Gastrocnemius medialis (tissue), 4 donors: ENCODE measurements around the gene C4orf33. TPM values are rescaled to one million over a fixed set of nuclear protein-coding genes. Genes with fewer than 3 reads are reported as not detected.
"Not testable (repeated sequence)": the region's sequence is repeated elsewhere in the genome, so short reads cannot be mapped to it uniquely, and the experiment has no call there.

Experiments
- ATAC-seq, 2 donors: fragments of 150-250 bp; one replicate each; pipeline ENCODE4 v1.9.1; 2016
- DNase-seq, 2 donors: peaks; one replicate each; pipeline ENCODE4 v3.0.0-alpha.2; 2019
- H3K27ac ChIP-seq, 4 donors: fragments of 200-600 bp; sonication (generic); 1 replicate in 1 of 4; 2 replicates in 3 of 4; pipeline ENCODE4 v1.5.1; 2016 to 2018; ENCODE audit warnings: mild to moderate bottlenecking in 2 of 4, moderate library complexity in 1 of 4
- H3K27me3 ChIP-seq, 3 donors: fragments of 200-600 bp; sonication (generic) in 2 of 3; 1 replicate in 1 of 3; 2 replicates in 2 of 3; pipeline versions ENCODE4 v1.5.1 to v1.6.0; 2016 to 2019; ENCODE audit warnings: mild to moderate bottlenecking in 1 of 3, moderate library complexity in 1 of 3
- H3K36me3 ChIP-seq, 2 donors: fragments of 200-600 bp; sonication (generic) in 1 of 2; one replicate each; pipeline ENCODE4 v1.5.1; 2017 to 2018
- H3K4me1 ChIP-seq, 2 donors: fragments of 200-600 bp; sonication (generic) in 1 of 2; one replicate each; pipeline ENCODE4 v1.5.1; 2016 to 2017; ENCODE audit warnings: mild to moderate bottlenecking in 2 of 2
- H3K4me3 ChIP-seq, 4 donors: fragments of 200-600 bp; sonication (generic) in 3 of 4; 1 replicate in 1 of 4; 2 replicates in 3 of 4; pipeline ENCODE4 v1.5.1; 2016 to 2019; ENCODE audit warnings: mild to moderate bottlenecking in 2 of 4
- H3K9me3 ChIP-seq, 3 donors: fragments of 200-600 bp; sonication (generic) in 2 of 3; 1 replicate in 1 of 3; 2 replicates in 2 of 3; pipeline ENCODE4 v1.5.1; 2016 to 2019
- CTCF ChIP-seq, 5 experiments: fragments of 450-650 bp in 3 of 5; fragments of 200-600 bp in 2 of 5; sonication (generic) in 2 of 5; IDR thresholded peaks in 4 of 5; conservative IDR thresholded peaks in 1 of 5; 1 replicate in 4 of 5; 2 replicates in 1 of 5; pipeline ENCODE4 v1.5.1; 2016 to 2019; ENCODE audit warnings: antibody characterized with exemption in 5 of 5, mild to moderate bottlenecking in 3 of 5, moderate library complexity in 3 of 5
- POLR2A ChIP-seq, 2 donors: fragments of 450-650 bp; IDR thresholded peaks; one replicate each; pipeline ENCODE4 v1.6.1; 2017; ENCODE audit warnings: antibody characterized with exemption in 2 of 2, mild to moderate bottlenecking in 2 of 2, moderate library complexity in 2 of 2
- in situ Hi-C, 4 donors: fragments of 200-750 bp; cut with MboI; loops; one replicate each; pipeline versions ENCODE4 v1.15.0 to v1.8.0; 2017; ENCODE audit warnings: low sequenced_read_pairs in 4 of 4
- intact Hi-C: fragments of 100-400 bp; cut with DNase I; formaldehyde crosslinking; loops from one replicate; pipeline ENCODE4 v1.15.1; 2023; ENCODE audit warnings: low total_unique reads
- total RNA-seq, 4 donors: library from RNA; depleted of rRNA; stranded (reverse); fragments of >200 nt; gene quantifications; one replicate each; pipeline versions ENCODE4 v1.1.0 to v1.2.3, GENCODE V29; 2016

Gene C4orf33
- total RNA-seq, 4 donors from 2014 or later, result 0.53 to 2.2 (median 1.7) TPM

GRCh38 chr4:129064717-129065116 lies 31.2 kb upstream of the C4orf33 start:
- no peak overlapping the region for H3K4me3 ChIP-seq
- no peak for ATAC-seq
- no peak overlapping the region for H3K27ac ChIP-seq
- no peak for DNase-seq
- H3K36me3 ChIP-seq, result peaks cover 0 to 17% of the 10 kb centered on the region in 2 donors
- no peak for TF ChIP-seq POLR2A (IDR thresholded peaks at IDR 0.05)
- no peak for TF ChIP-seq CTCF (IDR thresholded peaks at IDR 0.05 in 4 of 5, conservative IDR thresholded peaks at IDR 0.05 in 1 of 5)
- peaks cover 0 to 7% (median 3%) of the 10 kb centered on the region in 3 donors for H3K9me3 ChIP-seq
- H3K27me3 ChIP-seq, result no peaks in the 10 kb centered on the region
- H3K4me1 ChIP-seq, result no peaks in the 10 kb centered on the region
- in situ Hi-C loops, result no loop called here
- intact Hi-C loops, result no loop called here

GRCh38 chr4:129069537-129069936 lies 26.4 kb upstream of the C4orf33 start:
- intact Hi-C loops, result not testable (repeated sequence)

GRCh38 chr4:129077326-129077725 lies 18.6 kb upstream of the C4orf33 start:
- Histone ChIP-seq H3K4me3 (no peak overlapping the region), H3K27ac (no peak overlapping the region), H3K9me3 (no peaks in the 10 kb centered on the region), H3K4me1 (no peaks in the 10 kb centered on the region), H3K27me3 (no peaks in the 10 kb centered on the region), H3K36me3 (peaks cover 0 to 22% of the 10 kb centered on the region in 2 donors)
- no peak for DNase-seq
- TF ChIP-seq POLR2A (IDR thresholded peaks at IDR 0.05), result no peak
- TF ChIP-seq CTCF (IDR thresholded peaks at IDR 0.05 in 4 of 5, conservative IDR thresholded peaks at IDR 0.05 in 1 of 5), result no peak
- ATAC-seq, result no peak
- intact Hi-C loops, result no loop called here
- in situ Hi-C loops, result loop anchor here in 1 of 4 donors (25.0 kb wide), 1 partner anchor 265 kb away; the partner anchor contains the start of gene JADE1

More at GRCh38 chr4:129069537-129069936, 26.4 kb upstream of the C4orf33 start:
- H3K27me3 ChIP-seq, H3K4me3 ChIP-seq, H3K27ac ChIP-seq, DNase-seq, ATAC-seq, H3K9me3 ChIP-seq, H3K36me3 ChIP-seq, H3K4me1 ChIP-seq, in situ Hi-C loops: not testable (repeated sequence)

GRCh38 chr4:129080129-129080528 lies 15.8 kb upstream of the C4orf33 start:
- Histone ChIP-seq H3K9me3 (no peaks in the 10 kb centered on the region), H3K27me3 (no peaks in the 10 kb centered on the region), H3K36me3 (peaks cover 0 to 22% of the 10 kb centered on the region in 2 donors), H3K27ac (no peak overlapping the region), H3K4me1 (no peaks in the 10 kb centered on the region), H3K4me3 (no peak overlapping the region)
- ATAC-seq (no peak), DNase-seq (no peak)
- in situ Hi-C loops (loop anchor here in 1 of 4 donors (25.0 kb wide), 1 partner anchor 268 kb away; the partner anchor contains the start of gene JADE1), intact Hi-C loops (no loop called here)
- TF ChIP-seq POLR2A (IDR thresholded peaks at IDR 0.05), result no peak
- TF ChIP-seq CTCF (IDR thresholded peaks at IDR 0.05 in 4 of 5, conservative IDR thresholded peaks at IDR 0.05 in 1 of 5), result no peak

- intact Hi-C loops, result no loop called here
- H3K9me3 ChIP-seq, result no peaks in the 10 kb centered on the region
- in situ Hi-C loops, result loop anchor here in 1 of 4 donors (25.0 kb wide), 1 partner anchor 270 kb away; the partner anchor contains the start of gene JADE1
These were observed 13.7 kb upstream of the C4orf33 start for GRCh38 chr4:129082302-129082701.

More at GRCh38 chr4:129082302-129082701, 13.7 kb upstream of the C4orf33 start:
- ATAC-seq, result no peak
- no peaks in the 10 kb centered on the region for H3K27me3 ChIP-seq
- H3K36me3 ChIP-seq, result peaks cover 0 to 22% of the 10 kb centered on the region in 2 donors
- no peak overlapping the region for H3K27ac ChIP-seq
- TF ChIP-seq CTCF (IDR thresholded peaks at IDR 0.05 in 4 of 5, conservative IDR thresholded peaks at IDR 0.05 in 1 of 5), result no peak
- no peak for TF ChIP-seq POLR2A (IDR thresholded peaks at IDR 0.05)
- no peak overlapping the region for H3K4me3 ChIP-seq
- no peaks in the 10 kb centered on the region for H3K4me1 ChIP-seq
- DNase-seq, result no peak
